Measurements from ENCODE around the gene C11orf52.
A peak's percentile ranks its signal among the peaks of the same experiment; 100 is the strongest.

C11orf52 gene

DNA sequence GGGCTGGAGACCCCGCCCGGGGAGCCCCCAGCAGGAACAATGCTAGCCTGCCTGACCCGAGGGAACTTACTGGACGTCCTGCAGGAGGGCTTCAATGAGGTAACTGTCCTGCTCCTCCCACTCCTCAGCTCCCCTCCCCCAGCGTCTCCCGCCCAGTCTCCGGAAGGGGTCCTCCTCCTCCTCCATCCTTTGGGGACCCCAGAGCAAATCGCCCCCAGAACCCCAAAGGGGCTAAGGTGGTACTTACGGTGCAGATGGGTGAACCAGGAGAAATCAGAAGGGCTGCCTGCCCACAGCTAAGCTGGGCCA is 18.7 kb downstream of the C11orf52 start:
- TF ChIP-seq, protein P1, sequence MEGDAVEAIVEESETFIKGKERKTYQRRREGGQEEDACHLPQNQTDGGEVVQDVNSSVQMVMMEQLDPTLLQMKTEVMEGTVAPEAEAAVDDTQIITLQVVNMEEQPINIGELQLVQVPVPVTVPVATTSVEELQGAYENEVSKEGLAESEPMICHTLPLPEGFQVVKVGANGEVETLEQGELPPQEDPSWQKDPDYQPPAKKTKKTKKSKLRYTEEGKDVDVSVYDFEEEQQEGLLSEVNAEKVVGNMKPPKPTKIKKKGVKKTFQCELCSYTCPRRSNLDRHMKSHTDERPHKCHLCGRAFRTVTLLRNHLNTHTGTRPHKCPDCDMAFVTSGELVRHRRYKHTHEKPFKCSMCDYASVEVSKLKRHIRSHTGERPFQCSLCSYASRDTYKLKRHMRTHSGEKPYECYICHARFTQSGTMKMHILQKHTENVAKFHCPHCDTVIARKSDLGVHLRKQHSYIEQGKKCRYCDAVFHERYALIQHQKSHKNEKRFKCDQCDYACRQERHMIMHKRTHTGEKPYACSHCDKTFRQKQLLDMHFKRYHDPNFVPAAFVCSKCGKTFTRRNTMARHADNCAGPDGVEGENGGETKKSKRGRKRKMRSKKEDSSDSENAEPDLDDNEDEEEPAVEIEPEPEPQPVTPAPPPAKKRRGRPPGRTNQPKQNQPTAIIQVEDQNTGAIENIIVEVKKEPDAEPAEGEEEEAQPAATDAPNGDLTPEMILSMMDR (IDR thresholded peaks at IDR 0.05; ENCODE audit: extremely low read depth, insufficient read depth, missing control alignments): no peak
- DNase-seq (ENCODE audit: low spot score): no peak
- in situ Hi-C loops (cut with MboI; ENCODE audit: low pct_unique_long_range_greater_than_20kb, low sequenced_read_pairs, unreplicated experiment): loop anchor here (5.0 kb wide), 1 partner anchor 35 kb away; no protein-coding TSS in a partner anchor

DNA sequence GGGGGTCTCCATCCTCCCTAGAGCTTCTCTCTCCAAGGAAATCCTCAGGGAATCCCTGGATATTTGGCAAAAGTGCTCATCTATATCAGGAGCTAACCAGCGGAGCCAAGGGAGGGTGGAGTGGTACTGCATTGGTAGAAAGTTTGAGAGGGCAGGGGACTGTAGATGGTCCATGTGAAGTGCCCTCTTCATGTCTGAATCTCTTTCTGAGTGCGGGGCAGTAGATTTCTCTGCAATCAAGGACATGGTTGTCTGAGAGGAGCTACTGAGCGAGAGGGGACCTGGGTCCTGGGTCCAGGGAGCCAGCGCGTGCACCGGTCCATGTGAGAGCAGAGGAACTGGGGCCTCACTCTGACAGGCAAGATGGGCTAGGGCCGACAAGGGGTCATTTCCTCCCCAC is 19.1 kb downstream of the C11orf52 start:
- TF ChIP-seq, protein P1 (IDR thresholded peaks at IDR 0.05; ENCODE audit: extremely low read depth, insufficient read depth, missing control alignments): no peak
- in situ Hi-C loops (cut with MboI; ENCODE audit: low pct_unique_long_range_greater_than_20kb, low sequenced_read_pairs, unreplicated experiment): loop anchor here (5.0 kb wide), 1 partner anchor 34 kb away; no protein-coding TSS in a partner anchor
- DNase-seq (ENCODE audit: low spot score): no peak

DNA sequence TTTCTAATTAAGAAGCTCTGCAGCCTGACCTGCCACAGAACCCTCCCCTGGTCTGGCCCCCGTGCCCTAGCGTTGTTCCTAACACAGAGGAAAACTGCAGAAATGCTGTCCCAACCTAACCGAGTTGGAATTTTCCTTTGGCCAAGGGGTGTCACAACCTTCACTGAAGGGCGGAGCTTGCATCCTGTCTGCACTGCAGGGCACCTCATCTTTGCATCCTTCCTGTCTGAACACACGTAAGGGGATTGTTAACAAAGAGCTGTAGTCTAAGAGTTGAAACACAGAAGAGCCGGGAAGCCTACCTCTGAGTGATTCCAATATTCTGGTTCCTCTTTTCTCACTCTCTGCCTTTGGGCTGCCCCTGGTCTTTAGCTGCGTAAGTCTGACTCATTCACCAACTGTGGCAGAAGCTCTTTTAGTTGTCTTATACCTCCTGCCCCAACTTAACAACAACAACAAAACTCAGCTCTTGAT is 20.0 kb downstream of the C11orf52 start:
- peak; percentile 70 for DNase-seq (ENCODE audit: low spot score)
- TF ChIP-seq, protein P1 (IDR thresholded peaks at IDR 0.05; ENCODE audit: extremely low read depth, insufficient read depth, missing control alignments): no peak

DNA sequence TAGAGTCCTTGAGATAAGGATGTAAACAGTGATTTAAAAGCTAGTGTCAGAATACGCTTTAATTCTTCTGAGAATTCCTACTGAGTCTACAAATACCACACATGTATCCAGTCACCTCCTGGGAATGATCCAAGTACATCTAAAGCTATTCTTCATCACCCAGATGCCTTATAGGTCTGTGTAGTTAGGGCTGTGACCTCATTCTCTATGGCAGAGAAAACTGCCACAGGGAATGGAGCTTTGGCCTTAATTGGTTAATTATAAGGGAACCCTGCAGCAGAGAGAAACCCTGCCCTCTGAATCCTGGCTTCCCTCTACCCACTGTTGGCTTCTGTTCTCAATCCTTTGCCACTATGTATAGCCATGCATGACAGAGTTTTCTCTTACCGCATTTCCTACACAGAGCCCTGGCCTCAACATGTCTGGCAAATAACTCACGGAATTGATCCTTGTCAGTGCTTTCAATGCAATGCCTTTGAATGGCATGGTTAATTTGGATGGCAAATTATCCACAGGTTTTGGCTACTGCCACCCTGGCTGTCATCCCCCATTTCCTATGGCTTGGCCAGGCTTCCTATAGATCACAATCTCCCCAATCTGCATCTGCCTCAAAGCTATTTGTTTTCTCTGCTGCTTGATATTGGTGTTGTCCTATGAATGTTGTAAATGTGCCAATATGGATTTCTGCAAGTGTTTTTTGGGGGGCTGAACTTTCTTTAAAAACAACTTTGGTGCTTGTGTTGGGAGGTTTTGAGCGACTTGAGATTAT is 21.3 kb downstream of the C11orf52 start:
- TF ChIP-seq, protein P1 (IDR thresholded peaks at IDR 0.05; ENCODE audit: extremely low read depth, insufficient read depth, missing control alignments): no peak
- DNase-seq (ENCODE audit: low spot score): no peak
- in situ Hi-C loops (cut with MboI; ENCODE audit: low pct_unique_long_range_greater_than_20kb, low sequenced_read_pairs, unreplicated experiment): loop anchor here (5.0 kb wide), 1 partner anchor 32 kb away; no protein-coding TSS in a partner anchor

More for the DNA sequence above, 20.0 kb downstream of the C11orf52 start:
- in situ Hi-C loops (cut with MboI; ENCODE audit: low pct_unique_long_range_greater_than_20kb, low sequenced_read_pairs, unreplicated experiment): loop anchor here (5.0 kb wide), 1 partner anchor 34 kb away; no protein-coding TSS in a partner anchor

DNA sequence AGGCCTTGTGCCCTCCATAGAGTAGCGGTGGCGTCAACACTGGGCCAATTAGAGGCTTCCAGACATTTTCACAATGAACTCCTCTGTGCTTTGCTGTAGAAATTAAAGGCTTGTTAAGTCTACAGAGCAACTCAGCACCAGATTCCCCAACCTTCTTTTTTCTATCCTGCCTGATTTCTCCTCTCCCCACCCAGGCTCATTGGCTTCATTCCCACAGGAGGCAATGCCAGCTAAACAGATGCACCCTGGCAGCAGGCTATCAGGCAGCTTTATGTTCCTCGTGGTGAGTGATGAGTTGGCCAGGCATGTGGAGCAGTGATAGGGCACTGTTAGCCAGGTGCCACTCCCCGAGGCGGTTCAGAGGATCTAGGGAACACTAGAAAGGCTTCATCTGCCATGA is 23.2 kb downstream of the C11orf52 start:
- no peak for DNase-seq (ENCODE audit: low spot score)
- TF ChIP-seq, protein P1 (IDR thresholded peaks at IDR 0.05; ENCODE audit: extremely low read depth, insufficient read depth, missing control alignments): no peak
- in situ Hi-C loops (cut with MboI; ENCODE audit: low pct_unique_long_range_greater_than_20kb, low sequenced_read_pairs, unreplicated experiment): no loop called here

DNA sequence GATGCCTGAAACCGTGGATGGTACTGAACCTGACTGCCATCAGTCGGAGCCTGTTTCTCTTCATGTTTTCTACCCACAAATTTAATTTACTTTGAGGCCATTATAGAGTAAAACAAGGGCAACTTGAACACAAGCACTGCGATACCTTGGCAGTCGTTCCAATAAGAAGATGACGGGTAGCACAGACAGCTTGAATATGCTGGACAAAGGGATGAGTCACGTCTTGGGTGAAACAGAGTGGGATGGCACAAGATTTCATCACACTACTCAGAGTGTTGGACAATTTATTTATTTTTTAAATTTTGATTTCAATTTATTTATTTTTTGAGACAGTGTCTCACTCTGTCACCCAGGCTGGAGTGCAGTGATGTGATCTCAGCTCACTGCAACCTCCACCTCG is 24.1 kb downstream of the C11orf52 start:
- in situ Hi-C loops (cut with MboI; ENCODE audit: low pct_unique_long_range_greater_than_20kb, low sequenced_read_pairs, unreplicated experiment): no loop called here
- TF ChIP-seq, protein P1 (IDR thresholded peaks at IDR 0.05; ENCODE audit: extremely low read depth, insufficient read depth, missing control alignments): no peak
- no peak for DNase-seq (ENCODE audit: low spot score)
